SW 1271 (cell line): ENCODE data around the gene TXNRD1.
"Not testable (repeated sequence)": the region's sequence is repeated elsewhere in the genome, so short reads cannot be mapped to it uniquely, and the experiment has no call there.

Source experiments
- DNase-seq, 2 experiments: peaks; one replicate each; lab custom pipeline; 2025; lab: John Stamatoyannopoulos, UW

The TXNRD1 gene

GRCh38 chr12:104328278-104328677, 112.7 kb downstream of the TXNRD1 start:
- DNase-seq, result not testable (repeated sequence)

GRCh38 chr12:104328790-104329189, 113.2 kb downstream of the TXNRD1 start:
- DNase-seq, result no peak

GRCh38 chr12:104329707-104330532, 114.3 kb downstream of the TXNRD1 start:
- DNase-seq, result no peak

- DNase-seq, result no peak
Observed at GRCh38 chr12:104331376-104331775, 115.8 kb downstream of the TXNRD1 start.

GRCh38 chr12:104332273-104332672, 116.7 kb downstream of the TXNRD1 start:
- DNase-seq, result not testable (repeated sequence)

GRCh38 chr12:104333692-104334255, 118.2 kb downstream of the TXNRD1 start:
- no peak for DNase-seq

GRCh38 chr12:104334581-104334980, 119.0 kb downstream of the TXNRD1 start:
- no peak for DNase-seq

- no peak for DNase-seq
Observed at GRCh38 chr12:104336115-104336514, 120.5 kb downstream of the TXNRD1 start.

- no peak for DNase-seq
Observed at GRCh38 chr12:104337030-104337558, 121.5 kb downstream of the TXNRD1 start.

- no peak for DNase-seq
Observed at GRCh38 chr12:104339663-104340062, 124.1 kb downstream of the TXNRD1 start.

GRCh38 chr12:104340177-104340576, 124.6 kb downstream of the TXNRD1 start:
- DNase-seq, result no peak

GRCh38 chr12:104340925-104341611, 125.5 kb downstream of the TXNRD1 start:
- DNase-seq, result no peak

- no peak for DNase-seq
Observed at GRCh38 chr12:104342147-104342546, 126.6 kb downstream of the TXNRD1 start.

- no peak for DNase-seq
Observed at GRCh38 chr12:104342635-104343249, 127.2 kb downstream of the TXNRD1 start.

GRCh38 chr12:104344682-104345081, 129.1 kb downstream of the TXNRD1 start:
- DNase-seq, result no peak

- no peak for DNase-seq
Observed at GRCh38 chr12:104345234-104346066, 129.9 kb downstream of the TXNRD1 start.

- DNase-seq, result no peak
Observed at GRCh38 chr12:104347374-104348075, 131.9 kb downstream of the TXNRD1 start.

GRCh38 chr12:104348283-104348993, 132.9 kb downstream of the TXNRD1 start:
- no peak for DNase-seq

GRCh38 chr12:104348994-104349494, 133.5 kb downstream of the TXNRD1 start:
- no peak for DNase-seq
